ENCODE data around the gene ATP6V0B. TPM values are rescaled to one million over a fixed set of nuclear protein-coding genes. Genes with fewer than 3 reads are reported as not detected.

Gene ATP6V0B
- total RNA-seq, 1 experiment from 2014 or later: 241 TPM

DNA sequence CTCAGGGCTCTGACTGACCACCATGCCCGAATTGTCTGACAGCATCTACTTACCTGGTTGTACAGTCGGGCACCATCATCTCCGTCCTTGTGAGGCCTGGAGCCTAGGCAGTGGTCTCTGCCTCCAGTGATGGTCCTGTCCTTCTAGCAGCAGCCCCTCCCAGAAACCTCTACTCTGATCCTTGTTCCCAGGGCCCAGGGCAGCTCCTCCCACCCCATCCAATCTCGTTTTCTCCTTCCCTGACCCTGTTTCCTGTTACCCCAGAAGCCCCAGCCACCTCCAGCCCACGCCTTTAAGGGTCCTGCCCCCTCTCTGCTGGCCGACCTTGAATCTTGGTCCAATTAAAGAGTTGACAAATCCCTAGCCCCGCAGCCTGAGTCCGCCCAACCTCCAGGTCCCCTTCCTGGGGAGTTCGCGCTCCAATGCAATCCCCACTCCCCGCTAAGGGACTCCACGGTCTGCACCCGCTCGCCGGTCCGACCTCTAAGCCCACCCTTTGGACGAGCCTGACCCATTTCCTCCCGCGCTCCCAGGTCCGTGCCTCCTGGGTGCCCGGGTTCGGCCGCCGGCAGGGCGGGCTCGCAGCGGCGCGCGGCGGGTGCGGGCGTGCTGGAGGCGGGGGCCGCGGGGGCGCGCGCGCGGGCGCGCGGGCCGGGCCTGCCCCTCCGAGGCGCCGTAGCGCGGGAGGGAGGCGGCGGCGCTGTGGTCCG lies 3.9 kb downstream of the ATP6V0B start, which contains the start of gene B4GALT2:
Gene B4GALT2, plus strand, starts transcription at position 660 of the 710 bp plus-strand sequence. CDS start 1,951 bp downstream, outside the sequence.
- Histone ChIP-seq H3F3A (ENCODE audit: low read length, unreplicated experiment) (no peaks in the 10 kb centered on the region), H3K36me3 (ENCODE audit: low read depth, low read length) (peaks cover 26% of the 10 kb centered on the region), H3K9ac (ENCODE audit: low read length) (peak within 1 kb of the TSS; percentile 84), H3K4me2 (ENCODE audit: low read length) (peak within 1 kb of the TSS; percentile 99), H3K9me2 (replicated peaks; ENCODE audit: low read length) (no peaks in the 10 kb centered on the region), H3K79me2 (ENCODE audit: low read length) (peaks cover 84% of the 10 kb centered on the region), H2AFZ (ENCODE audit: low read length) (peak within 1 kb of the TSS; percentile 80), H3K27ac (ENCODE audit: low read length) (peak within 1 kb of the TSS; percentile 66), H3K4me1 (ENCODE audit: insufficient read depth, low read length) (peaks cover 54% of the 10 kb centered on the region), H3K27me3 (ENCODE audit: low read length) (no peaks in the 10 kb centered on the region), H4K20me1 (ENCODE audit: low read length) (peaks cover 23% of the 10 kb centered on the region; the same call in 1 of the 2 replicates), H3K9me3 (ENCODE audit: low read length) (no peaks in the 10 kb centered on the region), H3K4me3 (ENCODE audit: low read length) (peak within 1 kb of the TSS; percentile 86)
- BruUV-seq (replicated peaks): no TSS peak
- CTCF ChIA-PET: interaction anchor here (0.5 kb wide), 1 partner anchor 55 kb away, joined by 3 read pairs; no protein-coding TSS in a partner anchor
- ATAC-seq (peak; percentile 14), DNase-seq (peak; percentile 38)
- POLR2A ChIA-PET (ENCODE audit: unreplicated experiment): no interaction called here
- intact Hi-C loops (cut with micrococcal nuclease): no loop called here
- TF ChIP-seq EZH2phosphoT487 (IDR thresholded peaks at IDR 0.05; ENCODE audit: borderline replicate concordance, low read length) (no peak), EZH2 (IDR thresholded peaks at IDR 0.05; ENCODE audit: low read length, unreplicated experiment) (no peak)
- TF ChIP-seq, protein P1, sequence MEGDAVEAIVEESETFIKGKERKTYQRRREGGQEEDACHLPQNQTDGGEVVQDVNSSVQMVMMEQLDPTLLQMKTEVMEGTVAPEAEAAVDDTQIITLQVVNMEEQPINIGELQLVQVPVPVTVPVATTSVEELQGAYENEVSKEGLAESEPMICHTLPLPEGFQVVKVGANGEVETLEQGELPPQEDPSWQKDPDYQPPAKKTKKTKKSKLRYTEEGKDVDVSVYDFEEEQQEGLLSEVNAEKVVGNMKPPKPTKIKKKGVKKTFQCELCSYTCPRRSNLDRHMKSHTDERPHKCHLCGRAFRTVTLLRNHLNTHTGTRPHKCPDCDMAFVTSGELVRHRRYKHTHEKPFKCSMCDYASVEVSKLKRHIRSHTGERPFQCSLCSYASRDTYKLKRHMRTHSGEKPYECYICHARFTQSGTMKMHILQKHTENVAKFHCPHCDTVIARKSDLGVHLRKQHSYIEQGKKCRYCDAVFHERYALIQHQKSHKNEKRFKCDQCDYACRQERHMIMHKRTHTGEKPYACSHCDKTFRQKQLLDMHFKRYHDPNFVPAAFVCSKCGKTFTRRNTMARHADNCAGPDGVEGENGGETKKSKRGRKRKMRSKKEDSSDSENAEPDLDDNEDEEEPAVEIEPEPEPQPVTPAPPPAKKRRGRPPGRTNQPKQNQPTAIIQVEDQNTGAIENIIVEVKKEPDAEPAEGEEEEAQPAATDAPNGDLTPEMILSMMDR (conservative IDR thresholded peaks at IDR 0.05; ENCODE audit: low read depth, low read length): no peak

DNA sequence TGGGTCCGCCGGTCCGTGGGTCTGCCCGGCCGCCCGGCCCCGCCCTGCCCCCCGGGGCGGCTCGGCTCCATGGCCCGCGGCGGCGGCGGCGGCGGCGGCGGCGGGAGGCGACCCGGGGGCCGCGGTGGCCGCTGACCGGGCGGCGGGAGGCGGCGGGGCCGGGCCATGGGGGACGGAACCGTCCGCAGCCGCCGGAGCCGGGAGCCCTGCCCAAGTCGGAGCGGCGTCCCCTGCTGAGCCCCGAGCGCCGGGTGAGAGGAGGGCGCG lies 4.4 kb downstream of the ATP6V0B start:
- DNase-seq: no peak
- POLR2A ChIA-PET (ENCODE audit: unreplicated experiment): no interaction called here
- H3K4me3 ChIP-seq (ENCODE audit: low read length): peak overlapping the region; percentile 77
- H3K9me2 ChIP-seq (replicated peaks; ENCODE audit: low read length): no peaks in the 10 kb centered on the region
- BruUV-seq (replicated peaks): no TSS peak
- H3K36me3 ChIP-seq (ENCODE audit: low read depth, low read length): peaks cover 26% of the 10 kb centered on the region
- H3K27me3 ChIP-seq (ENCODE audit: low read length): no peaks in the 10 kb centered on the region
- no peaks in the 10 kb centered on the region for H3K9me3 ChIP-seq (ENCODE audit: low read length)
- peaks cover 84% of the 10 kb centered on the region for H3K79me2 ChIP-seq (ENCODE audit: low read length)
- ATAC-seq: peak; percentile 0; the same call in 1 of the 2 replicates
- TF ChIP-seq EZH2 (IDR thresholded peaks at IDR 0.05; ENCODE audit: low read length, unreplicated experiment) (no peak), EZH2phosphoT487 (IDR thresholded peaks at IDR 0.05; ENCODE audit: borderline replicate concordance, low read length) (no peak)
- TF ChIP-seq, protein P1 (conservative IDR thresholded peaks at IDR 0.05; ENCODE audit: low read depth, low read length): no peak
- H3K4me1 ChIP-seq (ENCODE audit: insufficient read depth, low read length): peaks cover 49% of the 10 kb centered on the region
- peak overlapping the region; percentile 97 for H3K4me2 ChIP-seq (ENCODE audit: low read length)
- CTCF ChIA-PET: no interaction called here
- H2AFZ ChIP-seq (ENCODE audit: low read length): peak overlapping the region; percentile 80
- no peaks in the 10 kb centered on the region for H3F3A ChIP-seq (ENCODE audit: low read length, unreplicated experiment)
- intact Hi-C loops (cut with micrococcal nuclease): no loop called here
- H3K27ac ChIP-seq (ENCODE audit: low read length): peak overlapping the region; percentile 66
- peak overlapping the region; percentile 84 for H3K9ac ChIP-seq (ENCODE audit: low read length)
- H4K20me1 ChIP-seq (ENCODE audit: low read length): peaks cover 23% of the 10 kb centered on the region; the same call in 1 of the 2 replicates
